Activated CD4-positive, alpha-beta T cell treated with anti-CD3 and anti-CD28 coated beads, Interleukin-2, amount 50 U/mL, for 4 hours (primary cell): ENCODE results near the gene PAQR9.
"Not testable (repeated sequence)": the region's sequence is repeated elsewhere in the genome, so short reads cannot be mapped to it uniquely, and the experiment has no call there.

Experiments used
- DNase-seq, 2 experiments: peaks; one replicate each; pipeline ENCODE4 v3.0.0-alpha.2; 2020

The PAQR9 gene

GRCh38 chr3:142963516-142964448 lies at the start of gene PAQR9:
PAQR9 (minus strand) TSS chr3:142963674; CDS start chr3:142963336, 338 bp downstream.
- DNase-seq = no peak

- DNase-seq = no peak
These were observed 48.2 kb upstream of the PAQR9 start for GRCh38 chr3:143011705-143012104.

- DNase-seq = no peak
These were observed 46.5 kb upstream of the PAQR9 start for GRCh38 chr3:143010024-143010423.

GRCh38 chr3:143004823-143005222 lies 41.3 kb upstream of the PAQR9 start:
- DNase-seq = no peak

GRCh38 chr3:143002727-143003126 lies 39.3 kb upstream of the PAQR9 start:
- no peak for DNase-seq

- DNase-seq = peak; percentile 2 to 9
These were observed 38.7 kb upstream of the PAQR9 start for GRCh38 chr3:143002083-143002712.

GRCh38 chr3:143001369-143002082 lies 38.1 kb upstream of the PAQR9 start, which contains the start of gene U2SURP:
U2SURP (plus strand) TSS chr3:143001570; CDS start chr3:143001629, 59 bp downstream.
- peak; percentile 87 to 88 for DNase-seq

GRCh38 chr3:143001034-143001368 lies 37.5 kb upstream of the PAQR9 start:
- DNase-seq = no peak

- DNase-seq = no peak
These were observed 37.1 kb upstream of the PAQR9 start for GRCh38 chr3:143000528-143000927.

- DNase-seq = no peak
These were observed 36.4 kb upstream of the PAQR9 start for GRCh38 chr3:142999881-143000280.

- no peak for DNase-seq
These were observed 35.0 kb upstream of the PAQR9 start for GRCh38 chr3:142998439-142998838.

GRCh38 chr3:142997330-142997729 lies 33.9 kb upstream of the PAQR9 start:
- DNase-seq = no peak

- peak; percentile 51 to 55 for DNase-seq
These were observed 30.5 kb upstream of the PAQR9 start for GRCh38 chr3:142993958-142994442.

GRCh38 chr3:142992323-142992722 lies 28.8 kb upstream of the PAQR9 start:
- no peak for DNase-seq

GRCh38 chr3:142990721-142991120 lies 27.2 kb upstream of the PAQR9 start:
- no peak for DNase-seq

- DNase-seq = not testable (repeated sequence)
These were observed 25.4 kb upstream of the PAQR9 start for GRCh38 chr3:142988826-142989225.

GRCh38 chr3:142988221-142988620 lies 24.7 kb upstream of the PAQR9 start:
- not testable (repeated sequence) for DNase-seq

GRCh38 chr3:142987707-142988106 lies 24.2 kb upstream of the PAQR9 start:
- DNase-seq = no peak

- no peak for DNase-seq
These were observed 23.7 kb upstream of the PAQR9 start for GRCh38 chr3:142987080-142987700.

- DNase-seq = no peak
These were observed 20.8 kb upstream of the PAQR9 start for GRCh38 chr3:142984255-142984654.

- DNase-seq = no peak
These were observed 19.8 kb upstream of the PAQR9 start for GRCh38 chr3:142983318-142983717.

- DNase-seq = no peak
These were observed 18.7 kb upstream of the PAQR9 start for GRCh38 chr3:142982038-142982773.
